Measurements from ENCODE around the gene OR5K4.

DNA sequence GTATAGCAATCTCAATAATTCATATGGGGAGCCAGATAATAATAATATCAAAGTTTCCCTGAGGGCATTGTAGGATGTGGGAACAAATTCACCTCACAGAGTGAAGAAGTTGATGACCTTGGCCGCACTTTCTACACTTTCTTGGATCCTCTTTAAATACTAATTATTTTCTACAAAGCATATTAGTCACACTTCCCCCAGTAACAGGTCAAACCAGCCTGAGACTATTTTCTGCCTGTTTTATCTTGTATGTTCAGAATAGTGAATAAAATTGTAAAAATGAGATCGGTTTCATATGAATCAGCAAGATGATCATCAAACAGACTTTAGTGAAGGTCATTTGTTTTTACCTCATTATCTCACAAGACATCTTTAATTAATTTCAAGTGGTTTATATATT is 34.5 kb downstream of the OR5K4 start:
- TF ChIP-seq, protein P1, sequence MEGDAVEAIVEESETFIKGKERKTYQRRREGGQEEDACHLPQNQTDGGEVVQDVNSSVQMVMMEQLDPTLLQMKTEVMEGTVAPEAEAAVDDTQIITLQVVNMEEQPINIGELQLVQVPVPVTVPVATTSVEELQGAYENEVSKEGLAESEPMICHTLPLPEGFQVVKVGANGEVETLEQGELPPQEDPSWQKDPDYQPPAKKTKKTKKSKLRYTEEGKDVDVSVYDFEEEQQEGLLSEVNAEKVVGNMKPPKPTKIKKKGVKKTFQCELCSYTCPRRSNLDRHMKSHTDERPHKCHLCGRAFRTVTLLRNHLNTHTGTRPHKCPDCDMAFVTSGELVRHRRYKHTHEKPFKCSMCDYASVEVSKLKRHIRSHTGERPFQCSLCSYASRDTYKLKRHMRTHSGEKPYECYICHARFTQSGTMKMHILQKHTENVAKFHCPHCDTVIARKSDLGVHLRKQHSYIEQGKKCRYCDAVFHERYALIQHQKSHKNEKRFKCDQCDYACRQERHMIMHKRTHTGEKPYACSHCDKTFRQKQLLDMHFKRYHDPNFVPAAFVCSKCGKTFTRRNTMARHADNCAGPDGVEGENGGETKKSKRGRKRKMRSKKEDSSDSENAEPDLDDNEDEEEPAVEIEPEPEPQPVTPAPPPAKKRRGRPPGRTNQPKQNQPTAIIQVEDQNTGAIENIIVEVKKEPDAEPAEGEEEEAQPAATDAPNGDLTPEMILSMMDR (IDR thresholded peaks at IDR 0.05): no peak
- TF ChIP-seq, protein P2, sequence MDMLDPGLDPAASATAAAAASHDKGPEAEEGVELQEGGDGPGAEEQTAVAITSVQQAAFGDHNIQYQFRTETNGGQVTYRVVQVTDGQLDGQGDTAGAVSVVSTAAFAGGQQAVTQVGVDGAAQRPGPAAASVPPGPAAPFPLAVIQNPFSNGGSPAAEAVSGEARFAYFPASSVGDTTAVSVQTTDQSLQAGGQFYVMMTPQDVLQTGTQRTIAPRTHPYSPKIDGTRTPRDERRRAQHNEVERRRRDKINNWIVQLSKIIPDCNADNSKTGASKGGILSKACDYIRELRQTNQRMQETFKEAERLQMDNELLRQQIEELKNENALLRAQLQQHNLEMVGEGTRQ (IDR thresholded peaks at IDR 0.05): no peak
- TF ChIP-seq ESRRA (IDR thresholded peaks at IDR 0.05; ENCODE audit: borderline replicate concordance, low read length): no peak

Data from A549 (cell line).